Activated T-cell treated with anti-CD3 and anti-CD28 coated beads for 1 hour (primary cell): Measurements from ENCODE around the gene ATP10B.

Source experiments
- DNase-seq: peaks from one replicate; pipeline ENCODE4 v3.0.0-alpha.2; 2020; ENCODE audit warnings: low read depth

ATP10B gene

GRCh38 chr5:160513485-160513884 lies 338.5 kb downstream of the ATP10B start:
- no peak for DNase-seq
